B cell (primary cell): Measurements from ENCODE around the gene LTB4R. TPM values are rescaled to one million over a fixed set of nuclear protein-coding genes. Genes with fewer than 3 reads are reported as not detected.

Experiments
- ATAC-seq: fragments of 200-7000 bp; cut with Tn5 transposase; one replicate; pipeline ENCODE4 v1.10.0; 2021; ENCODE audit warnings: low read depth, mild to moderate bottlenecking, moderate number of reproducible peaks, moderate library complexity
- CTCF ChIA-PET: fragments of 350-600 bp; sonication (Branson Sonifier 250); formaldehyde crosslinking; loops from one replicate; lab custom pipeline; 2021; ENCODE audit warnings: antibody characterized with exemption, inconsistent platforms; lab: Charles Lee
- POLR2A ChIA-PET: fragments of 350-600 bp; sonication (Branson Sonifier 250); formaldehyde crosslinking; loops from one replicate; lab custom pipeline; 2021; ENCODE audit warnings: antibody characterized with exemption; lab: Charles Lee
- DNase-seq: peaks from one replicate; pipeline ENCODE4 v3.0.0; 2013
- H2AFZ ChIP-seq: 2 replicates; pipeline ENCODE4 v1.6.1; 2012; ENCODE audit warnings: mild to moderate bottlenecking, low read depth, low read length; ENCODE audit not compliant: insufficient read depth, poor library complexity, severe bottlenecking
- H3K27ac ChIP-seq, 2 donors: 1 replicate in 1 of 2; 2 replicates in 1 of 2; pipeline ENCODE4 v1.5.1; 2012 to 2013; ENCODE audit warnings: low read length in 2 of 2, mild to moderate bottlenecking in 2 of 2, moderate library complexity in 1 of 2
- H3K27me3 ChIP-seq, 4 experiments: fragments of 200-600 bp in 1 of 4; sonication (generic) in 1 of 4; replicated peaks in 1 of 4; 1 replicate in 2 of 4; 2 replicates in 2 of 4; pipeline versions ENCODE4 v1.6.1 to v1.7.0; 2013 to 2016; ENCODE audit warnings: low read length in 3 of 4, mild to moderate bottlenecking in 2 of 4, mixed read lengths in 1 of 4, moderate library complexity in 1 of 4; ENCODE audit not compliant: insufficient read depth in 4 of 4, control insufficient read depth in 3 of 4; ENCODE audit errors: control extremely low read depth in 1 of 4
- H3K36me3 ChIP-seq, 2 experiments: replicated peaks in 1 of 2; 1 replicate in 1 of 2; 2 replicates in 1 of 2; pipeline versions ENCODE4 v1.6.1 to v1.7.1; 2013; ENCODE audit warnings: low read length in 1 of 2; ENCODE audit not compliant: insufficient read depth in 2 of 2, control insufficient read depth in 1 of 2; ENCODE audit errors: control extremely low read depth in 1 of 2, extremely low read depth in 1 of 2
- H3K4me1 ChIP-seq, 2 donors: fragments of 200-600 bp in 1 of 2; sonication (generic) in 1 of 2; 1 replicate in 1 of 2; 2 replicates in 1 of 2; pipeline versions ENCODE4 v1.5.1 to v1.6.1; 2013 to 2017; ENCODE audit warnings: low read length in 2 of 2; ENCODE audit not compliant: control insufficient read depth in 2 of 2, insufficient read depth in 2 of 2
- H3K4me2 ChIP-seq: replicated peaks from 2 replicates; pipeline ENCODE3; 2012; ENCODE audit warnings: mild to moderate bottlenecking, low read depth, low read length; ENCODE audit not compliant: poor library complexity, severe bottlenecking
- H3K4me3 ChIP-seq, 5 experiments: fragments of 200-600 bp in 1 of 5; sonication (generic) in 1 of 5; 1 replicate in 3 of 5; 2 replicates in 2 of 5; pipeline versions ENCODE4 v1.5.1 to v1.7.0; 2011 to 2016; ENCODE audit warnings: low read length in 4 of 5, mild to moderate bottlenecking in 4 of 5, low read depth in 2 of 5, control low read depth in 1 of 5, moderate library complexity in 1 of 5; ENCODE audit not compliant: insufficient read depth in 1 of 5; ENCODE audit errors: control extremely low read depth in 1 of 5, extremely low read depth in 1 of 5
- H3K79me2 ChIP-seq: fragments of 200-600 bp; sonication (generic); one replicate; pipeline ENCODE4 v1.6.0; 2016; ENCODE audit warnings: low read length; ENCODE audit not compliant: control insufficient read depth, insufficient read depth
- H3K9ac ChIP-seq: fragments of 200-600 bp; sonication (generic); 2 replicates; pipeline ENCODE4 v1.6.1; 2017; ENCODE audit warnings: mild to moderate bottlenecking, low read length, moderate library complexity
- H3K9me3 ChIP-seq, 3 donors: one replicate each; pipeline versions ENCODE4 v1.6.1 to v1.7.1; 2013; ENCODE audit warnings: low read length in 2 of 3; ENCODE audit not compliant: control insufficient read depth in 2 of 3, insufficient read depth in 1 of 3; ENCODE audit errors: control extremely low read depth in 1 of 3
- H4K20me1 ChIP-seq: 2 replicates; pipeline ENCODE4 v1.6.0; 2012; ENCODE audit warnings: mild to moderate bottlenecking, low read length; ENCODE audit not compliant: insufficient read depth, control insufficient read depth, poor library complexity, severe bottlenecking
- H3K27ac Mint-ChIP-seq: one replicate; pipeline ENCODE4 v1.8.0; 2021; ENCODE audit warnings: mixed read lengths
- H3K27me3 Mint-ChIP-seq: one replicate; pipeline ENCODE4 v1.8.0; 2021; ENCODE audit warnings: mixed read lengths
- H3K4me1 Mint-ChIP-seq: one replicate; pipeline ENCODE4 v1.8.0; 2021; ENCODE audit warnings: mixed read lengths
- H3K4me3 Mint-ChIP-seq: one replicate; pipeline ENCODE4 v1.8.0; 2021; ENCODE audit warnings: mixed read lengths
- H3K9me3 Mint-ChIP-seq: one replicate; pipeline ENCODE4 v1.8.0; 2022; ENCODE audit warnings: mixed read lengths; ENCODE audit not compliant: insufficient read depth
- EZH2 ChIP-seq: IDR thresholded peaks from 2 replicates; pipeline ENCODE4 v1.6.1; 2012; ENCODE audit warnings: borderline replicate concordance, low read depth, mild to moderate bottlenecking, moderate library complexity, low read length; ENCODE audit not compliant: insufficient read depth, poor library complexity, severe bottlenecking
- WGBS: methylation state at CpG from one replicate; pipeline ENCODE4 v1.1.5; 2013; ENCODE audit warnings: missing lambda C conversion rate; ENCODE audit not compliant: insufficient coverage; 5-methylcytosine and 5-hydroxymethylcytosine counted together
- intact Hi-C: fragments of 100-400 bp; cut with micrococcal nuclease; formaldehyde crosslinking; loops from one replicate; pipeline ENCODE4 v1.10.0; 2022
- polyA plus RNA-seq: library from polyadenylated mRNA; depleted of rRNA; stranded (reverse); fragments of >200 nt; gene quantifications from 2 replicates; pipeline ENCODE4 v1.2.3, GENCODE V29; 2012
- total RNA-seq, 2 donors: library from RNA; stranded (reverse); fragments of 120-200 nt in 1 of 2; gene quantifications; 1 replicate in 1 of 2; 2 replicates in 1 of 2; pipeline versions ENCODE4 v1.2.3 to v1.2.4, GENCODE V29; 2013 to 2022
- TF ChIP-seq, protein P1 (sequence below): fragments of 200-600 bp; IDR thresholded peaks from one replicate; pipeline ENCODE4 v1.8.0; 2022; ENCODE audit warnings: antibody characterized with exemption, mild to moderate bottlenecking

Gene LTB4R
- total and polyA plus RNA-seq, 2 donors (not counting 1 experiment from before 2014, with no cell fraction given): 8.8 to 19.1 TPM

DNA sequence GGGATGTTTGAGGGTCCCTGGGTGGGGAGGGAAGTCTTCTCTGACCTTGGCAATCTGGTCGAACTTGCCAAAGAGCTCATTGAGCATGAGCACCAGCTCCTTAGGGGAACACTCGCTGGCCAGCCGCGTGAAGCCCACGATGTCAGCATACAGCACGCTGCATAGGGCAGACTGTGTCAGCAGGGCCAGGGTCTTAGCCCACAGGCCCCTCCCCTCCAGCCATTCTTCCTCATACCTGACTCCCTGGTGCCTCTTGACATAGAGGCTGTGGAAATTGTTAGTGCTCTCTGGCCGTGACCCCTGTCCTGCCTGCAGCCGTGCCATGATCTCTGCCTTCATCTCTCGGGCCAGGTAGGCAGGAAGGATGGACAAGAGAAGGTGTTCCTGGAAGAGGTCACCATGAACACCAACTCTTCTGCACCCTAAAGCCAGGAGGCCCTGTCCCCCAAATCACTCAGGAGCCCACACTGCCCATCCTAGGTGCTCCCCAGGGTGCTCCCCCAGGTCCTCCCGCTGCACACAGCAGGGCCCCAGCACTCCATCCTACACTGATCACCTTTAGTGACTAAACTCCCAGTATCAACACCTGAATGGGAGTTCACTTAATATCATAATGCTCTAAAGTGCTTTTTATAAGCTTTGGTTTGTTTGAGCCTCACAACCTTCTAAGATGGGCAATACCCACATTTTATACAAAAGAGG is 19.8 kb downstream of the LTB4R start:
- no peak overlapping the region for H3K4me3 ChIP-seq
- no peak for ATAC-seq
- H3K9me3 Mint-ChIP-seq: no peaks in the 10 kb centered on the region
- H3K4me1 ChIP-seq: peaks cover 42 to 47% of the 10 kb centered on the region in 2 donors
- H3K79me2 ChIP-seq: peaks cover 4% of the 10 kb centered on the region
- intact Hi-C loops: loop anchor here (10.0 kb wide), 1 partner anchor 344 kb away; no protein-coding TSS in a partner anchor
- no peak overlapping the region for H3K4me3 Mint-ChIP-seq
- H3K4me2 ChIP-seq: no peak overlapping the region
- H3K27me3 ChIP-seq: peaks cover 0 to 33% (median 19%) of the 10 kb centered on the region in 4 experiments
- ChIA-PET POLR2A (interaction anchor here (0.8 to 1.4 kb wide), 3 partner anchors 34 to 89 kb away, joined by 3 to 6 read pairs (median 4); partner anchors contain the start of gene TINF2), CTCF (interaction anchor here (1.3 to 16.1 kb wide), 8 partner anchors 15 to 136 kb away, joined by 4 to 650 read pairs (median 51); partner anchors contain the start of genes CBLN3, CIDEB, DHRS1 and KHNYN)
- H3K27ac Mint-ChIP-seq: peak overlapping the region; percentile 21
- H3K4me1 Mint-ChIP-seq: peaks cover 44% of the 10 kb centered on the region
- peak; percentile 17 for DNase-seq
- H3K9me3 ChIP-seq: peaks cover 0 to 9% (median 0%) of the 10 kb centered on the region in 3 donors
- peaks cover 17% of the 10 kb centered on the region for H3K27me3 Mint-ChIP-seq
- TF ChIP-seq EZH2: no peak
- TF ChIP-seq, protein P1, sequence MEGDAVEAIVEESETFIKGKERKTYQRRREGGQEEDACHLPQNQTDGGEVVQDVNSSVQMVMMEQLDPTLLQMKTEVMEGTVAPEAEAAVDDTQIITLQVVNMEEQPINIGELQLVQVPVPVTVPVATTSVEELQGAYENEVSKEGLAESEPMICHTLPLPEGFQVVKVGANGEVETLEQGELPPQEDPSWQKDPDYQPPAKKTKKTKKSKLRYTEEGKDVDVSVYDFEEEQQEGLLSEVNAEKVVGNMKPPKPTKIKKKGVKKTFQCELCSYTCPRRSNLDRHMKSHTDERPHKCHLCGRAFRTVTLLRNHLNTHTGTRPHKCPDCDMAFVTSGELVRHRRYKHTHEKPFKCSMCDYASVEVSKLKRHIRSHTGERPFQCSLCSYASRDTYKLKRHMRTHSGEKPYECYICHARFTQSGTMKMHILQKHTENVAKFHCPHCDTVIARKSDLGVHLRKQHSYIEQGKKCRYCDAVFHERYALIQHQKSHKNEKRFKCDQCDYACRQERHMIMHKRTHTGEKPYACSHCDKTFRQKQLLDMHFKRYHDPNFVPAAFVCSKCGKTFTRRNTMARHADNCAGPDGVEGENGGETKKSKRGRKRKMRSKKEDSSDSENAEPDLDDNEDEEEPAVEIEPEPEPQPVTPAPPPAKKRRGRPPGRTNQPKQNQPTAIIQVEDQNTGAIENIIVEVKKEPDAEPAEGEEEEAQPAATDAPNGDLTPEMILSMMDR: no peak
- peaks cover 12% of the 10 kb centered on the region for H4K20me1 ChIP-seq
- peaks cover 0 to 2% of the 10 kb centered on the region in 2 experiments for H3K36me3 ChIP-seq
- no peak overlapping the region for H2AFZ ChIP-seq
- no peak overlapping the region for H3K9ac ChIP-seq
- WGBS: 95% methylated on average over 4 of the region's 10 CpGs
- H3K27ac ChIP-seq: no peak overlapping the region
